Body of pancreas (tissue), 4 donors: Measurements from ENCODE around the gene IFNAR1. TPM values are rescaled to one million over a fixed set of nuclear protein-coding genes. Genes with fewer than 3 reads are reported as not detected.
A peak's percentile ranks its signal among the peaks of the same experiment; 100 is the strongest.

Experiments used
- ATAC-seq: fragments of 150-250 bp; one replicate; pipeline ENCODE4 v1.9.1; 2016
- DNase-seq, 4 donors: peaks; one replicate each; pipeline ENCODE4 v3.0.0-alpha.2; 2019
- H3K27ac ChIP-seq, 4 donors: fragments of 200-600 bp; sonication (generic); 1 replicate in 3 of 4; 2 replicates in 1 of 4; pipeline versions ENCODE4 v1.5.1 to v1.6.1; 2016 to 2019; ENCODE audit warnings: mild to moderate bottlenecking in 1 of 4, mixed read lengths in 1 of 4, moderate library complexity in 1 of 4
- H3K27me3 ChIP-seq, 2 donors: fragments of 200-600 bp; sonication (generic); one replicate each; pipeline ENCODE4 v1.6.0; 2016; ENCODE audit warnings: mild to moderate bottlenecking in 1 of 2
- H3K36me3 ChIP-seq, 2 donors: fragments of 200-600 bp; sonication (generic); replicated peaks in 1 of 2; 2 replicates each; pipeline ENCODE4 v1.5.1; 2016; ENCODE audit warnings: low read depth in 2 of 2; ENCODE audit not compliant: insufficient read depth in 1 of 2
- H3K4me1 ChIP-seq: fragments of 200-600 bp; sonication (generic); one replicate; pipeline ENCODE4 v1.6.0; 2016
- H3K4me3 ChIP-seq, 2 donors: fragments of 200-600 bp; sonication (generic); 1 replicate in 1 of 2; 2 replicates in 1 of 2; pipeline ENCODE4 v1.5.1; 2016 to 2019
- H3K9me3 ChIP-seq, 3 donors: fragments of 200-600 bp; sonication (generic); 1 replicate in 2 of 3; 2 replicates in 1 of 3; pipeline ENCODE4 v1.5.1; 2016
- CTCF ChIP-seq, 7 experiments: fragments of 450-650 bp in 4 of 7; fragments of 200-600 bp in 3 of 7; sonication (generic) in 3 of 7; IDR thresholded peaks; one replicate each; pipeline ENCODE4 v1.5.1; 2016 to 2019; ENCODE audit warnings: antibody characterized with exemption in 7 of 7
- POLR2A ChIP-seq, 3 donors: fragments of 450-650 bp; IDR thresholded peaks; one replicate each; pipeline ENCODE4 v1.6.1; 2016; ENCODE audit warnings: antibody characterized with exemption in 3 of 3, mild to moderate bottlenecking in 2 of 3
- WGBS, 2 donors: methylation state at CpG; one replicate each; pipeline ENCODE4 v1.1.5; 2017; 5-methylcytosine and 5-hydroxymethylcytosine counted together
- intact Hi-C: fragments of 100-400 bp; cut with DNase I; formaldehyde crosslinking; loops from one replicate; pipeline ENCODE4 v1.15.1; 2023
- total RNA-seq, 2 donors: library from RNA; depleted of rRNA; stranded (reverse); fragments of >200 nt; gene quantifications; one replicate each; pipeline ENCODE4 v1.1.0, GENCODE V29; 2016

IFNAR1 gene
- total RNA-seq, 2 donors from 2014 or later = 14.2 to 17.9 TPM

GRCh38 chr21:33388188-33388587 lies 63.4 kb downstream of the IFNAR1 start:
- TF ChIP-seq CTCF (IDR thresholded peaks at IDR 0.05) = no peak
- no peak for TF ChIP-seq POLR2A (IDR thresholded peaks at IDR 0.05)
- intact Hi-C loops = no loop called here
- H3K27me3 ChIP-seq = no peaks in the 10 kb centered on the region
- H3K4me1 ChIP-seq = peaks cover 7% of the 10 kb centered on the region
- no peaks in the 10 kb centered on the region for H3K36me3 ChIP-seq
- ATAC-seq (no peak), DNase-seq (no peak)
- H3K9me3 ChIP-seq = no peaks in the 10 kb centered on the region
- 61 to 81% methylated on average over 4 of the region's 4 CpGs for WGBS, 2 donors
- H3K27ac ChIP-seq = peak overlapping the region in 1 of 4 donors; percentile 47
- no peak overlapping the region for H3K4me3 ChIP-seq

GRCh38 chr21:33390479-33390878 lies 65.7 kb downstream of the IFNAR1 start:
- TF ChIP-seq CTCF (IDR thresholded peaks at IDR 0.05) = no peak
- TF ChIP-seq POLR2A (IDR thresholded peaks at IDR 0.05) = no peak
- Histone ChIP-seq H3K4me1 (no peaks in the 10 kb centered on the region), H3K36me3 (no peaks in the 10 kb centered on the region), H3K4me3 (no peak overlapping the region), H3K9me3 (no peaks in the 10 kb centered on the region), H3K27ac (no peak overlapping the region), H3K27me3 (no peaks in the 10 kb centered on the region)
- 65 to 71% methylated on average over 5 of the region's 5 CpGs for WGBS, 2 donors
- ATAC-seq = no peak
- intact Hi-C loops = no loop called here
- DNase-seq = no peak

GRCh38 chr21:33391656-33392055 lies 66.9 kb downstream of the IFNAR1 start:
- no peaks in the 10 kb centered on the region for H3K9me3 ChIP-seq
- ATAC-seq (no peak), DNase-seq (no peak)
- no peak overlapping the region for H3K27ac ChIP-seq
- no peak overlapping the region for H3K4me3 ChIP-seq
- H3K4me1 ChIP-seq = no peaks in the 10 kb centered on the region
- intact Hi-C loops = no loop called here
- no peaks in the 10 kb centered on the region for H3K27me3 ChIP-seq
- 57 to 70% methylated on average over 6 of the region's 6 CpGs for WGBS, 2 donors
- TF ChIP-seq CTCF (IDR thresholded peaks at IDR 0.05) (no peak), POLR2A (IDR thresholded peaks at IDR 0.05) (no peak)
- no peaks in the 10 kb centered on the region for H3K36me3 ChIP-seq

GRCh38 chr21:33392284-33392985 lies 67.7 kb downstream of the IFNAR1 start:
- H3K27ac ChIP-seq = no peak overlapping the region
- H3K9me3 ChIP-seq = no peaks in the 10 kb centered on the region
- DNase-seq (no peak), ATAC-seq (no peak)
- 73 to 78% methylated on average over 11 of the region's 11 CpGs for WGBS, 2 donors
- no peak overlapping the region for H3K4me3 ChIP-seq
- TF ChIP-seq POLR2A (IDR thresholded peaks at IDR 0.05) = no peak
- no peak for TF ChIP-seq CTCF (IDR thresholded peaks at IDR 0.05)
- no peaks in the 10 kb centered on the region for H3K36me3 ChIP-seq
- no peaks in the 10 kb centered on the region for H3K27me3 ChIP-seq
- no peaks in the 10 kb centered on the region for H3K4me1 ChIP-seq
- intact Hi-C loops = no loop called here

GRCh38 chr21:33393348-33393747 lies 68.6 kb downstream of the IFNAR1 start:
- ATAC-seq = no peak
- TF ChIP-seq CTCF (IDR thresholded peaks at IDR 0.05) = no peak
- TF ChIP-seq POLR2A (IDR thresholded peaks at IDR 0.05) = no peak
- Histone ChIP-seq H3K4me3 (no peak overlapping the region), H3K27me3 (no peaks in the 10 kb centered on the region), H3K9me3 (no peaks in the 10 kb centered on the region), H3K36me3 (no peaks in the 10 kb centered on the region), H3K27ac (peak overlapping the region in 1 of 4 donors; percentile 36), H3K4me1 (no peaks in the 10 kb centered on the region)
- intact Hi-C loops = no loop called here
- WGBS, 2 donors = 51 to 66% methylated on average over 5 of the region's 5 CpGs
- DNase-seq = no peak
